ENCODE results near the gene ELFN1.

- TF ChIP-seq CTCF (conservative IDR thresholded peaks at IDR 0.05; ENCODE audit: low read depth, low read length) (no peak), EZH2 (IDR thresholded peaks at IDR 0.05; ENCODE audit: low read length, unreplicated experiment) (no peak), EZH2phosphoT487 (IDR thresholded peaks at IDR 0.05; ENCODE audit: borderline replicate concordance, low read length) (no peak)
Observed at GRCh38 chr7:1681581-1681980, 11.5 kb downstream of the ELFN1 start.
